K562 (cell line): ENCODE data around the gene KRTAP5-7. TPM values are rescaled to one million over a fixed set of nuclear protein-coding genes. Genes with fewer than 3 reads are reported as not detected.

ENCODE experiments used
- ATAC-seq: fragments of 200-7000 bp; cut with Tn5 transposase; 3 replicates; pipeline ENCODE4 v1.9.1; 2020; ENCODE audit warnings: moderate library complexity
- BruUV-seq: library from RNA; stranded (reverse); fragments of 400-500 nt; replicated peaks from 2 replicates; lab custom pipeline; 2021; lab: Mats Ljungman, UMichigan
- CTCF ChIA-PET: fragments of 300-600 bp; formaldehyde crosslinking; extraction: SDS; loops from one replicate; lab custom pipeline; 2021; ENCODE audit warnings: low intra/inter-chr PET ratio; lab: Yijun Ruan, JAX
- POLR2A ChIA-PET: fragments of 300-600, 350-650 bp; sonication (Branson Sonifier 250); formaldehyde crosslinking; extraction: SDS; loops from one replicate; lab custom pipeline; 2021; ENCODE audit warnings: antibody characterized with exemption, inconsistent platforms; lab: Yijun Ruan, JAX
- DNase-seq, 4 experiments: peaks; one replicate each; pipeline versions ENCODE4 v3.0.0 to v3.0.0-alpha.2; 2011 to 2018; ENCODE audit warnings: low spot score in 3 of 4, mixed read lengths in 3 of 4; ENCODE audit errors: extremely low read depth in 1 of 4
- FAIRE-seq: peaks from 2 replicates; lab custom pipeline; 2011; peaks lifted over from hg19 to GRCh38; lab: Jason Lieb, UNC
- H2AFZ ChIP-seq: 2 replicates; pipeline ENCODE4 v1.6.0; 2011; ENCODE audit warnings: low read depth, low read length, control low read depth, inconsistent platforms
- H3K27ac ChIP-seq: fragments of 200-600 bp; 3 replicates; pipeline ENCODE4 v1.8.0; 2011; ENCODE audit warnings: low read depth, mild to moderate bottlenecking, control low read depth, inconsistent platforms, low read length, moderate library complexity, mixed read lengths; ENCODE audit errors: extremely low read depth
- H3K27me3 ChIP-seq, 2 experiments: fragments of 300-600 bp in 1 of 2; 2 replicates in 1 of 2; 3 replicates in 1 of 2; pipeline versions ENCODE4 v1.6.0 to v1.8.0; 2011; ENCODE audit warnings: inconsistent platforms in 2 of 2, low read length in 2 of 2, mild to moderate bottlenecking in 1 of 2, mixed read lengths in 1 of 2, moderate library complexity in 1 of 2; ENCODE audit not compliant: control insufficient read depth in 2 of 2, insufficient read depth in 2 of 2
- H3K36me3 ChIP-seq: fragments of 300-600 bp; 3 replicates; pipeline ENCODE4 v1.8.0; 2011; ENCODE audit warnings: mild to moderate bottlenecking, low read length, inconsistent platforms; ENCODE audit not compliant: control insufficient read depth, insufficient read depth
- H3K4me1 ChIP-seq, 2 experiments: fragments of 200-600 bp in 1 of 2; replicated peaks in 1 of 2; 2 replicates in 1 of 2; 3 replicates in 1 of 2; pipeline versions ENCODE4 v1.5.1 to v1.8.0; 2011; ENCODE audit warnings: inconsistent platforms in 2 of 2, low read length in 2 of 2, mild to moderate bottlenecking in 1 of 2, mixed read lengths in 1 of 2, moderate library complexity in 1 of 2; ENCODE audit not compliant: control insufficient read depth in 2 of 2, insufficient read depth in 2 of 2
- H3K4me2 ChIP-seq: 2 replicates; pipeline ENCODE4 v1.6.1; 2011; ENCODE audit warnings: low read length, control low read depth, inconsistent platforms, mixed read lengths; ENCODE audit not compliant: insufficient read depth
- H3K4me3 ChIP-seq: fragments of 200-600 bp; sonication (generic), shearing (Covaris generic); 2 replicates; pipeline ENCODE4 v1.5.1; 2016; ENCODE audit warnings: control low read depth, inconsistent platforms
- H3K79me2 ChIP-seq: fragments of 200-600 bp; 3 replicates; pipeline ENCODE4 v1.8.0; 2011; ENCODE audit warnings: low read length, inconsistent platforms; ENCODE audit not compliant: control insufficient read depth, insufficient read depth
- H3K9ac ChIP-seq, 2 experiments: 2 replicates each; pipeline versions ENCODE4 v1.6.0 to v1.6.1; 2011; ENCODE audit warnings: low read depth in 2 of 2, low read length in 2 of 2, control low read depth in 1 of 2, inconsistent platforms in 1 of 2, mild to moderate bottlenecking in 1 of 2, mixed read lengths in 1 of 2; ENCODE audit not compliant: insufficient read depth in 1 of 2
- H3K9me1 ChIP-seq: one replicate; pipeline ENCODE4 v1.6.0; 2011; ENCODE audit warnings: inconsistent platforms, mild to moderate bottlenecking, low read length, moderate library complexity; ENCODE audit not compliant: control insufficient read depth, insufficient read depth
- H3K9me3 ChIP-seq: replicated peaks from 2 replicates; pipeline ENCODE4 v1.5.1; 2011; ENCODE audit warnings: low read depth, low read length, inconsistent platforms; ENCODE audit not compliant: control insufficient read depth, insufficient read depth
- H4K20me1 ChIP-seq: replicated peaks from 2 replicates; pipeline ENCODE4 v1.6.1; 2011; ENCODE audit warnings: low read length, inconsistent platforms, mixed read lengths; ENCODE audit not compliant: control insufficient read depth, insufficient read depth
- HDAC2 ChIP-seq: fragments of 450-650 bp; IDR thresholded peaks from 2 replicates; pipeline ENCODE4 v1.6.1; 2016; ENCODE audit warnings: mild to moderate bottlenecking
- MXI1 ChIP-seq: IDR thresholded peaks from 2 replicates; pipeline ENCODE4 v1.6.1; 2011; ENCODE audit warnings: low read depth, mild to moderate bottlenecking, improper control_type of control experiment, low read length
- NR3C1 ChIP-seq: sonication (generic); formaldehyde crosslinking; IDR thresholded peaks from 2 replicates; pipeline ENCODE4 v1.8.1; 2022; ENCODE audit warnings: missing genetic modification reagents
- RFX5 ChIP-seq: IDR thresholded peaks from 2 replicates; pipeline ENCODE4 v1.6.1; 2011; ENCODE audit warnings: low read depth, mild to moderate bottlenecking, improper control_type of control experiment, low read length
- TCF3 ChIP-seq: sonication (generic); formaldehyde crosslinking; IDR thresholded peaks from 2 replicates; pipeline ENCODE4 v1.4.0; 2020; ENCODE audit warnings: mild to moderate bottlenecking, missing genetic modification reagents
- ZBTB1 ChIP-seq: sonication (generic); formaldehyde crosslinking; IDR thresholded peaks from 2 replicates; pipeline ENCODE4 v1.8.1; 2023; ENCODE audit warnings: missing genetic modification reagents, low read depth, mild to moderate bottlenecking, borderline replicate concordance
- ZNF586 ChIP-seq: fragments of 450-650 bp; formaldehyde crosslinking; conservative IDR thresholded peaks from 2 replicates; pipeline ENCODE4 v1.4.0; 2020; ENCODE audit warnings: mild to moderate bottlenecking, moderate library complexity
- ZNF589 ChIP-seq: fragments of 200-800 bp; sonication (Bioruptor generic); IDR thresholded peaks from 2 replicates; pipeline ENCODE4 v1.6.1; 2016; ENCODE audit warnings: low read depth, missing genetic modification characterization, missing compliant biosample characterization
- whole genome bisulfite sequencing: fragments of 100-300 bp; shearing (Covaris generic); methylation state at CpG from one replicate; pipeline ENCODE4 v1.1.6; 2016; ENCODE audit warnings: low coverage, mixed read lengths; ENCODE audit not compliant: insufficient coverage; ENCODE audit errors: missing lambda C conversion rate; 5-methylcytosine and 5-hydroxymethylcytosine counted together
- in situ Hi-C: fragments of 300-500 bp; cut with MboI; formaldehyde crosslinking; loops from 4 replicates; pipeline ENCODE4 v1.15.0; 2018; ENCODE audit warnings: inconsistent platforms, mixed read lengths
- intact Hi-C: fragments of 100-400 bp; cut with micrococcal nuclease; formaldehyde crosslinking; loops from 2 replicates; pipeline ENCODE4 v1.14.2; 2022
- polyA plus RNA-seq, 8 experiments: library from polyadenylated mRNA; depleted of rRNA in 4 of 8; stranded (reverse) in 5 of 8; unstranded in 3 of 8; fragments of >200 nt; fragmentation: Nextera tagmentation in 2 of 8; fragmentation: Illumina TruSeq in 1 of 8; extraction: Ambion mirVana in 2 of 8; extraction: Trizol in 1 of 8; gene quantifications; 2 replicates each; pipeline versions ENCODE4 v1.2.1 to v1.2.3, GENCODE V29; 2011 to 2014; ENCODE audit warnings: inconsistent platforms in 1 of 8, missing spikeins in 1 of 8
- total RNA-seq, 7 experiments: library from RNA; depleted of rRNA in 6 of 7; stranded (reverse); fragments of >200 nt in 6 of 7; fragmentation: Illumina TruSeq in 2 of 7; extraction: Trizol in 2 of 7; gene quantifications; 2 replicates each; pipeline versions ENCODE4 v1.2.1 to v1.2.3, GENCODE V29; 2011 to 2021; ENCODE audit warnings: low replicate concordance in 1 of 7
- TF ChIP-seq, protein P1 (sequence below): fragments of 450-650 bp; formaldehyde crosslinking; IDR thresholded peaks from 2 replicates; pipeline ENCODE4 v1.4.0; 2022; ENCODE audit warnings: mild to moderate bottlenecking, moderate library complexity
- TF ChIP-seq, protein P2 (sequence below), 2 experiments: fragments of 150-350 bp in 1 of 2; IDR thresholded peaks; 2 replicates each; pipeline ENCODE4 v1.6.1; 2012 to 2016; ENCODE audit warnings: low read depth in 2 of 2, low read length in 2 of 2, mild to moderate bottlenecking in 1 of 2, moderate library complexity in 1 of 2
- TF ChIP-seq, protein P3 (sequence below): sonication (generic); formaldehyde crosslinking; IDR thresholded peaks from 2 replicates; pipeline ENCODE4 v1.8.0; 2023; ENCODE audit warnings: missing genetic modification reagents, mild to moderate bottlenecking, borderline replicate concordance

The KRTAP5-7 gene
- total and polyA plus RNA-seq, 9 of the 15 experiments (the other 6 are each of a cell fraction or from before 2014, with no cell fraction given), result not detected

DNA sequence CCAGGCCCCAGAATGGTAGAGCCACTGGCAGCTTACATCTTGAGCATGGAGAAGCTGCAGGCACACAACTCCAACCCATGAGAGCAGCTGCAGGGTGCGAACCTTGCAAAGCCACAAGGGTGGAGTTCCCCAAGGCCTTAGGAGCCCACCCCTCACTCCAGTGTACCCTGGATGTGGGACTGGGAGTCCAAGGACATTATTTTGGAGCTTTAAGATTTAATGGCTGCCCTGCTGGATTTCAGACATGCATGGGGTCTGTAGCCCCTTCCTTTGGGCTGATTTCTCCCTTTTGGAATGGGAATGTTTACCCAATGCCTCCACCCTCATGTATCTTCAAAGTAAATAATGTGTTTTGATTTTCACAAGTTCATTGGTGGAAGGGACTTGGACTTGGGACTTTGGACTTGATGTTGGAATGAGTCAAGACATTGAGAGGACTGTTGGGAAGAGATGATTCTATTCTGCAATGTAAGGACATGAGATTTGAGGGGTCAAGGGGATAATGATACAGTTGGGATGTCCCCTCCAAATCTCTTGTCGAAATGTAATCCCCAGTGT is 1.1 kb upstream of the KRTAP5-7 start:
- TF ChIP-seq RFX5, result no peak
- no peak for TF ChIP-seq MXI1
- TF ChIP-seq, protein P1, sequence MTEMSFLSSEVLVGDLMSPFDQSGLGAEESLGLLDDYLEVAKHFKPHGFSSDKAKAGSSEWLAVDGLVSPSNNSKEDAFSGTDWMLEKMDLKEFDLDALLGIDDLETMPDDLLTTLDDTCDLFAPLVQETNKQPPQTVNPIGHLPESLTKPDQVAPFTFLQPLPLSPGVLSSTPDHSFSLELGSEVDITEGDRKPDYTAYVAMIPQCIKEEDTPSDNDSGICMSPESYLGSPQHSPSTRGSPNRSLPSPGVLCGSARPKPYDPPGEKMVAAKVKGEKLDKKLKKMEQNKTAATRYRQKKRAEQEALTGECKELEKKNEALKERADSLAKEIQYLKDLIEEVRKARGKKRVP (CRISPR knock-in tag), result no peak
- TF ChIP-seq, protein P2, sequence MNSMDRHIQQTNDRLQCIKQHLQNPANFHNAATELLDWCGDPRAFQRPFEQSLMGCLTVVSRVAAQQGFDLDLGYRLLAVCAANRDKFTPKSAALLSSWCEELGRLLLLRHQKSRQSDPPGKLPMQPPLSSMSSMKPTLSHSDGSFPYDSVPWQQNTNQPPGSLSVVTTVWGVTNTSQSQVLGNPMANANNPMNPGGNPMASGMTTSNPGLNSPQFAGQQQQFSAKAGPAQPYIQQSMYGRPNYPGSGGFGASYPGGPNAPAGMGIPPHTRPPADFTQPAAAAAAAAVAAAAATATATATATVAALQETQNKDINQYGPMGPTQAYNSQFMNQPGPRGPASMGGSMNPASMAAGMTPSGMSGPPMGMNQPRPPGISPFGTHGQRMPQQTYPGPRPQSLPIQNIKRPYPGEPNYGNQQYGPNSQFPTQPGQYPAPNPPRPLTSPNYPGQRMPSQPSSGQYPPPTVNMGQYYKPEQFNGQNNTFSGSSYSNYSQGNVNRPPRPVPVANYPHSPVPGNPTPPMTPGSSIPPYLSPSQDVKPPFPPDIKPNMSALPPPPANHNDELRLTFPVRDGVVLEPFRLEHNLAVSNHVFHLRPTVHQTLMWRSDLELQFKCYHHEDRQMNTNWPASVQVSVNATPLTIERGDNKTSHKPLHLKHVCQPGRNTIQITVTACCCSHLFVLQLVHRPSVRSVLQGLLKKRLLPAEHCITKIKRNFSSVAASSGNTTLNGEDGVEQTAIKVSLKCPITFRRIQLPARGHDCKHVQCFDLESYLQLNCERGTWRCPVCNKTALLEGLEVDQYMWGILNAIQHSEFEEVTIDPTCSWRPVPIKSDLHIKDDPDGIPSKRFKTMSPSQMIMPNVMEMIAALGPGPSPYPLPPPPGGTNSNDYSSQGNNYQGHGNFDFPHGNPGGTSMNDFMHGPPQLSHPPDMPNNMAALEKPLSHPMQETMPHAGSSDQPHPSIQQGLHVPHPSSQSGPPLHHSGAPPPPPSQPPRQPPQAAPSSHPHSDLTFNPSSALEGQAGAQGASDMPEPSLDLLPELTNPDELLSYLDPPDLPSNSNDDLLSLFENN (IDR thresholded peaks at IDR 0.05; ENCODE audit: low read depth in 2 of 2, low read length in 2 of 2), result no peak
- TF ChIP-seq ZBTB1 (CRISPR knock-in tag), result no peak
- TF ChIP-seq TCF3 (CRISPR knock-in tag), result no peak
- TF ChIP-seq HDAC2, result no peak
- TF ChIP-seq ZNF589, result no peak
- no peak for TF ChIP-seq ZNF586 (CRISPR knock-in tag)
- TF ChIP-seq, protein P3, sequence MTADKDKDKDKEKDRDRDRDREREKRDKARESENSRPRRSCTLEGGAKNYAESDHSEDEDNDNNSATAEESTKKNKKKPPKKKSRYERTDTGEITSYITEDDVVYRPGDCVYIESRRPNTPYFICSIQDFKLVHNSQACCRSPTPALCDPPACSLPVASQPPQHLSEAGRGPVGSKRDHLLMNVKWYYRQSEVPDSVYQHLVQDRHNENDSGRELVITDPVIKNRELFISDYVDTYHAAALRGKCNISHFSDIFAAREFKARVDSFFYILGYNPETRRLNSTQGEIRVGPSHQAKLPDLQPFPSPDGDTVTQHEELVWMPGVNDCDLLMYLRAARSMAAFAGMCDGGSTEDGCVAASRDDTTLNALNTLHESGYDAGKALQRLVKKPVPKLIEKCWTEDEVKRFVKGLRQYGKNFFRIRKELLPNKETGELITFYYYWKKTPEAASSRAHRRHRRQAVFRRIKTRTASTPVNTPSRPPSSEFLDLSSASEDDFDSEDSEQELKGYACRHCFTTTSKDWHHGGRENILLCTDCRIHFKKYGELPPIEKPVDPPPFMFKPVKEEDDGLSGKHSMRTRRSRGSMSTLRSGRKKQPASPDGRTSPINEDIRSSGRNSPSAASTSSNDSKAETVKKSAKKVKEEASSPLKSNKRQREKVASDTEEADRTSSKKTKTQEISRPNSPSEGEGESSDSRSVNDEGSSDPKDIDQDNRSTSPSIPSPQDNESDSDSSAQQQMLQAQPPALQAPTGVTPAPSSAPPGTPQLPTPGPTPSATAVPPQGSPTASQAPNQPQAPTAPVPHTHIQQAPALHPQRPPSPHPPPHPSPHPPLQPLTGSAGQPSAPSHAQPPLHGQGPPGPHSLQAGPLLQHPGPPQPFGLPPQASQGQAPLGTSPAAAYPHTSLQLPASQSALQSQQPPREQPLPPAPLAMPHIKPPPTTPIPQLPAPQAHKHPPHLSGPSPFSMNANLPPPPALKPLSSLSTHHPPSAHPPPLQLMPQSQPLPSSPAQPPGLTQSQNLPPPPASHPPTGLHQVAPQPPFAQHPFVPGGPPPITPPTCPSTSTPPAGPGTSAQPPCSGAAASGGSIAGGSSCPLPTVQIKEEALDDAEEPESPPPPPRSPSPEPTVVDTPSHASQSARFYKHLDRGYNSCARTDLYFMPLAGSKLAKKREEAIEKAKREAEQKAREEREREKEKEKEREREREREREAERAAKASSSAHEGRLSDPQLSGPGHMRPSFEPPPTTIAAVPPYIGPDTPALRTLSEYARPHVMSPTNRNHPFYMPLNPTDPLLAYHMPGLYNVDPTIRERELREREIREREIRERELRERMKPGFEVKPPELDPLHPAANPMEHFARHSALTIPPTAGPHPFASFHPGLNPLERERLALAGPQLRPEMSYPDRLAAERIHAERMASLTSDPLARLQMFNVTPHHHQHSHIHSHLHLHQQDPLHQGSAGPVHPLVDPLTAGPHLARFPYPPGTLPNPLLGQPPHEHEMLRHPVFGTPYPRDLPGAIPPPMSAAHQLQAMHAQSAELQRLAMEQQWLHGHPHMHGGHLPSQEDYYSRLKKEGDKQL (CRISPR knock-in tag), result no peak
- TF ChIP-seq NR3C1 (CRISPR knock-in tag), result no peak
- DNase-seq (no peak), ATAC-seq (no peak), FAIRE-seq (no peak)
- WGBS, result 0% methylated on average over 2 of the region's 2 CpGs
- BruUV-seq, result no TSS peak
- Histone ChIP-seq H3K9me3 (no peaks in the 10 kb centered on the region), H3K27ac (no peak overlapping the region), H3K9me1 (no peaks in the 10 kb centered on the region), H2AFZ (no peak overlapping the region), H3K36me3 (no peaks in the 10 kb centered on the region), H4K20me1 (no peaks in the 10 kb centered on the region), H3K9ac (no peak overlapping the region), H3K4me3 (no peak overlapping the region), H3K79me2 (no peaks in the 10 kb centered on the region), H3K4me2 (no peak overlapping the region), H3K4me1 (peaks cover 0 to 2% of the 10 kb centered on the region in 2 experiments; a peak in 2 of 5 replicates), H3K27me3 (peaks cover 6 to 14% of the 10 kb centered on the region in 2 experiments; a peak in 3 of 5 replicates)
- POLR2A ChIA-PET, result no interaction called here
- in situ Hi-C loops, result no loop called here
- CTCF ChIA-PET, result no interaction called here
- intact Hi-C loops, result no loop called here
